Measurements from ENCODE around the gene R3HDM4. TPM values are rescaled to one million over a fixed set of nuclear protein-coding genes. Genes with fewer than 3 reads are reported as not detected.
"Not testable (repeated sequence)": the region's sequence is repeated elsewhere in the genome, so short reads cannot be mapped to it uniquely, and the experiment has no call there.

The R3HDM4 gene
- total and polyA plus RNA-seq, 9 donors, result 13.1 to 38.6 (median 34.0) TPM

DNA sequence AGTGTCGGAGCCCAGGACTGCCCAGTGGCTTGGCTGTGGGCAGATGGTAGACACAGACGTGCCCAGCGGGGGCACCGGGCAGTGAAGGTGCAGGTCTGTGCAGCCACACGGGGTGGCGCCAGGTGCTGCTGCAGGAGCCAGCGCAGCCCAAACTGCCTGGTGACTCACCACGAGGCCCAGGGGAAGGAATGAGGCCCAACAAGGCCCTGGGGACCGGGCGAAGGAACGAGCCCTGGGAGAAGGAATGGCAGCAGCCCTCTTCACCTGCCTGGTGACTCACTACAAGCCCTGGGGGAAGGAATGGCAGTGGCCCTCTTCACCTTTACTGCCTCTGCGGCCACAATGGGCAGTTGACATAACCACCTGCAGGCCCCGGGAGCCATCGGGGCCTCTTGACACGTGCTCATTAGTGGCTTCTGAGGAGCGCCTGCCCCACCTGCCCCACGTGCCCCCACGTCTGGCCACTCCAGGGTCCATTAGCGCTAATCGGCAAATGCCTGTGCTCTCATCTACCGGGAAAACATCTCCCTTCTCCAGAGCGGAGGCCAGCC is 29.3 kb downstream of the R3HDM4 start:
- Histone ChIP-seq H3K27me3 (ENCODE audit: control insufficient read depth, insufficient read depth, low read length) (no peaks in the 10 kb centered on the region), H3K27ac (ENCODE audit: low read length) (no peak overlapping the region), H3K9me3 (replicated peaks; ENCODE audit: control insufficient read depth, low read depth, low read length) (no peaks in the 10 kb centered on the region), H3K4me1 (ENCODE audit: control insufficient read depth, insufficient read depth, low read length) (no peaks in the 10 kb centered on the region), H3K36me3 (ENCODE audit: control insufficient read depth, insufficient read depth, low read length) (peaks cover 84% of the 10 kb centered on the region), H3K4me3 (ENCODE audit: low read length) (no peak overlapping the region)
- DNase-seq, result no peak
- 90% methylated on average over 21 of the region's 22 CpGs for WGBS (ENCODE audit: insufficient coverage)

DNA sequence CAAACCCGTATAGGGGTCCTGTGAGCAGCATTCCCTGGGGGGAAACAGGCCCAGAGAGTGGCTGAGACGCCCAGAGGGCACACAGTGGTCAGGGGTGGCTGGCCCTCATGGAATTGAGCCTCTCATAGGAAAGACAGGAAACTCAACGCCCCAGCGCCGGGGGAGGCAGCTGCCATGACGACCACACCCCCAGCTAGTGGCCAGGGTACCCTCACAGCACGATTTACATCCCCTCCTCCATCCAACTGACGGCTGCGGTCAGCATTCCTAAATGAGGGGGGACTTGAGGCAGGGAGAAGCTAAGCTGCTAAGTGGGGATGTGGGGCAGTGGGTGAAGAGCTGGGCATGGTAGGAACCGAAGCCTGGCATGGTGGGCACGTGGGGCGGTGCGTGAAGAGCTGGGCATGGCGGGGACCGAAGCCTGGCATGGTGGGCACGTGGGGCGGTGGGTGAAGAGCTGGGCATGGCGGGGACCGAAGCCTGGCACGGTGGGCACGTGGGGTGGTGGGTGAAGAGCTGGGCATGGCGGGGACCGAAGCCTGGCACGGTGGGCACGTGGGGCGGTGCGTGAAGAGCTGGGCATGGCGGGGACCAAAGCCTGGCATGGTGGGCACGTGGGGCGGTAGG is 30.0 kb downstream of the R3HDM4 start:
- Histone ChIP-seq H3K27ac (ENCODE audit: low read length) (no peak overlapping the region), H3K9me3 (replicated peaks; ENCODE audit: control insufficient read depth, low read depth, low read length) (no peaks in the 10 kb centered on the region), H3K4me3 (ENCODE audit: low read length) (no peak overlapping the region), H3K36me3 (ENCODE audit: control insufficient read depth, insufficient read depth, low read length) (peaks cover 79% of the 10 kb centered on the region), H3K4me1 (ENCODE audit: control insufficient read depth, insufficient read depth, low read length) (no peaks in the 10 kb centered on the region), H3K27me3 (ENCODE audit: control insufficient read depth, insufficient read depth, low read length) (no peaks in the 10 kb centered on the region)
- no peak for DNase-seq
- WGBS (ENCODE audit: insufficient coverage), result 92% methylated on average over 7 of the region's 30 CpGs

DNA sequence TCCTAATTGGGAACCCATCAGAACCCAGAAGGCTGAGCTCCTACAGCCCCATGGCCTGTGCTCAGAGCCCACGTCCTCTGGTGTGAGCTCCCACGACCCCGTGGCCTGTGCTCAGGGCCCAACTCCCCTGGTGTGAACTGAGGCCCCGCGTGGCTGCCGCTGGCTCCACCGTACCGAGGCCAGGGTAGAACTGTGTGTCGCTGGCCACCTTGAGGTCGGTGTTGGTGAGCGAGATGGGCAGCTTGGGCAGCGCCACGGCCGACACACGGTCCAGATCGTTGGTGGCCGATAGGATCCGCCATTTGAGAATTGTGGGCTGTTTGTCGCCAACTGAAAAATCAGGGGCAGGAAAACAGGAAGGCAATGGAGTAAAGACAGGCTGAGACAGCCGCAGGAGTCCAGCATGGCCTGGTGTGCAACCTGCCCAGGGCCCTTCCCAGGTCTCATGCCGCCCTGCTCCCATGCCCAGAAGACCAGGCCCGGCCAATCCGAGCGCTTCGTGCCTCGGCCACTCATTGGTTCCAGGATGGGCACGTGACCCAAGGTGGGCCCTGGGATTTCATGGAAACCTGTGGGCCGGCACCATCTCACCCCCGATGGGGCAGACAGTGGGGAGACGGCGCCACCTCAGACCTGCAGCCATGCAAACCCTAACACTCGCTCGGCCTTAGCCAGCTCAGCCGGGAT is 31.5 kb downstream of the R3HDM4 start:
- 96% methylated on average over 32 of the region's 34 CpGs for WGBS (ENCODE audit: insufficient coverage)
- Histone ChIP-seq H3K36me3 (ENCODE audit: control insufficient read depth, insufficient read depth, low read length) (peaks cover 73% of the 10 kb centered on the region), H3K27me3 (ENCODE audit: control insufficient read depth, insufficient read depth, low read length) (no peaks in the 10 kb centered on the region), H3K4me1 (ENCODE audit: control insufficient read depth, insufficient read depth, low read length) (no peaks in the 10 kb centered on the region), H3K27ac (ENCODE audit: low read length) (no peak overlapping the region), H3K4me3 (ENCODE audit: low read length) (no peak overlapping the region), H3K9me3 (replicated peaks; ENCODE audit: control insufficient read depth, low read depth, low read length) (no peaks in the 10 kb centered on the region)
- no peak for DNase-seq

DNA sequence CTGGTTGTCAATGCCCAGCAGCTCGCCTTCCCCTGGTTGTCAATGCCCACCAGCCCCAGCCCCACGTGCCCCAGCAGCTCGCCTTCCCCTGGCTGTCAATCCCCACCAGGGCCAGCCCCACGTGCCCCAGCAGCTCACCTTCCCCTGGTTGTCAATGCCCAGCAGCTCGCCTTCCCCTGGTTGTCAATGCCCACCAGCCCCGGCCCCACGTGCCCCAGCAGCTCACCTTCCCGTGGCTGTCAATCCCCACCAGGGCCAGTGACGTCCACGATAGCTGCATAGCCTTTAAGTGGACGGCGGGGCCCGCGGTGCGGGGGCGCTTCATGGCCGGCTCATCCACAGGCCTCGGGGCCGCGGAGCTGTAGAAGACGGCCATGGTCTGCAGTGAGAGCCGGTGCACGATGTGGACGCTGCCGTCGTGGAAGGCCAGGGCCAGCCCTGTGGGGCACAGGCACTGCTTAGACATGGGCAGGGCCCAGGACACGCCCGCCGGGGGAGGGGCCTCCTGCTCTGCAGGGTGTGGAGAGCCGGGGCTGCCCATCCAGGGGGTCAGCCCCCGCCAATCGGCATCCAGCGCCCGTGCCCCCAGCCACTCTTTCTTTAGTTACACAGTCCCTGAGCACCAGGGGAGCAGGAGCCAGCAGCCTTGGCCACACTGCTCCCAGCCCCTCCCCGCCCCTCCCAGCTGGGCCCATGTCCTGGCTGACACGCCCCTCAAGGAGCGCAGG is 33.1 kb downstream of the R3HDM4 start:
- no peak for DNase-seq
- H3K9me3 ChIP-seq (replicated peaks; ENCODE audit: control insufficient read depth, low read depth, low read length), result no peaks in the 10 kb centered on the region
- 86% methylated on average over 29 of the region's 37 CpGs for WGBS (ENCODE audit: insufficient coverage)
- H3K27ac ChIP-seq (ENCODE audit: low read length), result no peak overlapping the region
- no peak overlapping the region for H3K4me3 ChIP-seq (ENCODE audit: low read length)
- no peaks in the 10 kb centered on the region for H3K27me3 ChIP-seq (ENCODE audit: control insufficient read depth, insufficient read depth, low read length)
- H3K36me3 ChIP-seq (ENCODE audit: control insufficient read depth, insufficient read depth, low read length), result peaks cover 75% of the 10 kb centered on the region
- peaks cover 4% of the 10 kb centered on the region for H3K4me1 ChIP-seq (ENCODE audit: control insufficient read depth, insufficient read depth, low read length)

DNA sequence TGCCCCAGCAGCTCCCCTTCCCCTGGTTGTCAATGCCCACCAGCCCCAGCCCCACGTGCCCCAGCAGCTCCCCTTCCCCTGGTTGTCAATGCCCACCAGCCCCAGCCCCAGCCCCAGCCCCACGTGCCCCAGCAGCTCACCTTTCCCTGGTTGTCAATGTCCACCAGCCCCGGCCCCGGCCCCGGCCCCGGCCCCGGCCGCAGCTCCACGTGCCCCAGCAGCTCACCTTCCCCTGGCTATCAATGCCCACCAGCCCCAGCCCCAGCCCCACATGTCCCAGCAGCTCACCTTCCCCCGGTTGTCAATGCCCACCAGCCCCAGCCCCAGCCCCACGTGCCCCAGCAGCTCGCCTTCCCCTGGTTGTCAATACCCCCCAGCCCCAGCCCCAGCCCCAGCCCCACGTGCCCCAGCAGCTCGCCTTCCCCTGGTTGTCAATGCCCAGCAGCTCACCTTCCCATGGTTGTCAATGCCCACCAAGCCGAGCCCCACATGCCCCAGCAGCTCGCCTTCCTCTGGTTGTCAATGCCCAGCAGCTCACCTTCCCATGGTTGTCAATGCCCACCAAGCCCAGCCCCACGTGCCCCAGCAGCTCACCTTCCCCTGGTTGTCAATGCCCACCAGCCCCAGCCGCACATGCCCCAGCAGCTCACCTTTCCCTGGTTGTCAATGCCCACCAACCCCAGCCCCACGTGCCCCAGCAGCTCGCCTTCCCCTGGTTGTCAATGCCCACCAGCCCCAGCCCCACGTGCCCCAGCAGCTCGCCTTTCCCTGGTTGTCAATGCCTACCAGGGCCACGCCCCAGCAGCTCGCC is 34.1 kb downstream of the R3HDM4 start:
- 90% methylated on average over 17 of the region's 24 CpGs for WGBS (ENCODE audit: insufficient coverage)
- not testable (repeated sequence) for H3K9me3 ChIP-seq (replicated peaks; ENCODE audit: control insufficient read depth, low read depth, low read length); DNase-seq; H3K27ac ChIP-seq (ENCODE audit: low read length); H3K4me3 ChIP-seq (ENCODE audit: low read length); H3K4me1 ChIP-seq (ENCODE audit: control insufficient read depth, insufficient read depth, low read length); H3K27me3 ChIP-seq (ENCODE audit: control insufficient read depth, insufficient read depth, low read length)
- peaks cover 74% of the 10 kb centered on the region for H3K36me3 ChIP-seq (ENCODE audit: control insufficient read depth, insufficient read depth, low read length)

DNA sequence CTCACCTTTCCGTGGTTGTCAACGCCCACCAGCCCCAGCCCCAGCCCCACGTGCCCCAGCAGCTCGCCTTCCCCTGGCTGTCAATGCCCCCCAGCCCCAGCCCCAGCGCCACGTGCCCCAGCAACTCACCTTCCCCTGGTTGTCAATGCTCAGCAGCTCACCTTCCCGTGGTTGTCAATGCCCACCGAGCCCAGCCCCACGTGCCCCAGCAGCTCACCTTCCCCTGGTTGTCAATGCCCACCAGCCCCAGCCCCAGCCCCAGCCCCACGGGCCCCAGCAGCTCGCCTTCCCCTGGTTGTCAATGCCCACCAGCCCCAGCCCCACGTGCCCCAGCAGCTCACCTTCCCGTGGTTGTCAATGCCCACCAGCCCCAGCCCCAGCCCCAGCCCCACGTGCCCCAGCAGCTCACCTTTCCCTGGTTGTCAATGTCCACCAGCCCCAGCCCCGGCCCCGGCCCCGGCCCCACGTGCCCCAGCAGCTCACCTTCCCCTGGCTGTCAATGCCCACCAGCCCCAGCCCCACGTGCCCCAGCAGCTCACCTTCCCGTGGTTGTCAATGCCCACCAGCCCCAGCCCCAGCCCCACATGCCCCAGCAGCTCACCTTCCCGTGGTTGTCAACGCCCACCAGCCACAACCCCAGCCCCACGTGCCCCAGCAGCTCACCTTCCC is 34.9 kb downstream of the R3HDM4 start:
- H3K27ac ChIP-seq (ENCODE audit: low read length); H3K4me1 ChIP-seq (ENCODE audit: control insufficient read depth, insufficient read depth, low read length); H3K9me3 ChIP-seq (replicated peaks; ENCODE audit: control insufficient read depth, low read depth, low read length); DNase-seq; H3K27me3 ChIP-seq (ENCODE audit: control insufficient read depth, insufficient read depth, low read length); H3K4me3 ChIP-seq (ENCODE audit: low read length): not testable (repeated sequence)
- peaks cover 73% of the 10 kb centered on the region for H3K36me3 ChIP-seq (ENCODE audit: control insufficient read depth, insufficient read depth, low read length)
- WGBS (ENCODE audit: insufficient coverage), result 81% methylated on average over 14 of the region's 23 CpGs

DNA sequence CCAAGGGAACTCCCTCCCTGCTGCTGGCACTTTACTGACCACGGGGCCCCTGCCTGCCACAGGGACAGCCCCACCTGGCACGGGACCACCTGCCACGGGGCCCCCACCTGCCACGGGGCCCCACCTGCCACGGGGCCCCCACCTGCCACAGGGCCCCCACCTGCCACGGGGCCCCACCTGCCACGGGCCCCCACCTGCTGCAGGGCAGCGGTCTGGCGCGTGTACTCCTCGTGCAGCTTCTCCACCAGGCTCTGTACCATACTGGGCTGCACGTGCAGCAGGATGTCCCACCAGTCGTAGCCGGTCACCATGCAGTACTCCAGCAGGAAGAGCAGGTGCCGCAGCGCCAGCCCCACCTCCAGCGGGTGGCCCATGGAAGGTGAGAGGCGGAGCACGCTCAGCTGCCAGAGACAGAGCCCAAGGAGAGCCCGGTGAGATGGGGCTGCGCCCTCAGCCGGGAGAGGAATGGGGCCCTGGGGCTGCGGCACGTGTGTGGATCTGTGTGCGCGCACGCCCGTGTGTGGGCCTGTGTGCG is 36.2 kb downstream of the R3HDM4 start:
- no peak for DNase-seq
- WGBS (ENCODE audit: insufficient coverage), result 88% methylated on average over 28 of the region's 29 CpGs
- H3K9me3 ChIP-seq (replicated peaks; ENCODE audit: control insufficient read depth, low read depth, low read length), result no peaks in the 10 kb centered on the region

DNA sequence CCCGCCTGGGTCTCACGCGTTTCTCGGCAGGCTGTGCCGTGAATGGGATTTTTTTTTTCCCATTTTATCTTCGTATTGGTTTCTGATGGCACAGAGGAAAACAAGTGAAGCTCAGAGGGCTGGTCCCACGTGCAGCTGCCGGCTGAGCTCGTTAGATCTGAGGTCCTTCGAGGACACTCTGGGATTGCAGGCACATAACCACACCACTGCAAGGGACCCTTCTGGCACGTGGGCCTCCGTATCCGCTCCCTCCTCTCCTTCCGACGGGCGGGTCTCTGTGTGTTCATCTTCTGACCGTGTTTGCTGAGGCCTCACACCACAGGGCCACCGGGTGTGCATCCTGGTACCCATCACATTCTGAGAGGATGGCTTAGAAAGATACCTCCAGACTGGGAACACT is 36.9 kb downstream of the R3HDM4 start:
- WGBS (ENCODE audit: insufficient coverage), result 68% methylated on average over 13 of the region's 18 CpGs
- no peak for DNase-seq
- H3K4me1 ChIP-seq (ENCODE audit: control insufficient read depth, insufficient read depth, low read length), result peaks cover 8% of the 10 kb centered on the region
- H3K27ac ChIP-seq (ENCODE audit: low read length), result no peak overlapping the region
- no peaks in the 10 kb centered on the region for H3K9me3 ChIP-seq (replicated peaks; ENCODE audit: control insufficient read depth, low read depth, low read length)
- no peaks in the 10 kb centered on the region for H3K27me3 ChIP-seq (ENCODE audit: control insufficient read depth, insufficient read depth, low read length)
- no peak overlapping the region for H3K4me3 ChIP-seq (ENCODE audit: low read length)
- H3K36me3 ChIP-seq (ENCODE audit: control insufficient read depth, insufficient read depth, low read length), result peaks cover 62% of the 10 kb centered on the region

More for the DNA sequence above, 36.2 kb downstream of the R3HDM4 start:
- Histone ChIP-seq H3K27ac (ENCODE audit: low read length) (no peak overlapping the region), H3K4me3 (ENCODE audit: low read length) (no peak overlapping the region), H3K27me3 (ENCODE audit: control insufficient read depth, insufficient read depth, low read length) (no peaks in the 10 kb centered on the region), H3K36me3 (ENCODE audit: control insufficient read depth, insufficient read depth, low read length) (peaks cover 66% of the 10 kb centered on the region), H3K4me1 (ENCODE audit: control insufficient read depth, insufficient read depth, low read length) (peaks cover 4% of the 10 kb centered on the region)

DNA sequence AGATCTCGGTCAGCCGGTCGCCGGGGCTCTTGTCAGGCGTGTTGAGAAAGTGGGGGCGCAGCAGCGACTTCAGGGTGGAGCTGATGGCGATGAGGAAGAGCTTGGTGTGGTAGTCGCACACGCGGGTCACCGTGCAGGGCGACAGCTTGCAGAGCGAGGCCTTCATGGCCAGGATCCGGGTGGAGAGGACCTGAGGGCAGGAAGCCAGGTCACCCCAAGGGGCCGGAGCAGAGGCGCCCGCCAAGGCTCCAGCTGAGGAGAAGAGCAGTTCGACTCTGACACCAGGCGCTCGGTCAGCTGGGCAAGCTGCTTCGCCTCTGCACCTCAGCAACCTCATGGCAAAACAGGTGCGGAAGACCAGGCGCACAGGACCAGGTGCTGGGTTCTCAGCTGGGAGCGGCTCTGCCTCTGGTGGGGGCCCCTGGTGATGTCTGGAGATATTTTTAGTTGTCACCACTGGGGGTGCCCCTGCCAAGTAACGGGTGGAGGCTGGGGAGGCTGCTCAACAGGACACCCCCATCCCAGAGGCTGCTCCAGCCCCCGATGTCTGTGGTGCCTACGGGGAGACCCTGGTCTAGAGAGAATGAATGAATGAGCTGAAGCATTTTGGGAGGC is 37.6 kb downstream of the R3HDM4 start:
- DNase-seq, result no peak
- Histone ChIP-seq H3K27ac (ENCODE audit: low read length) (no peak overlapping the region), H3K4me3 (ENCODE audit: low read length) (no peak overlapping the region), H3K36me3 (ENCODE audit: control insufficient read depth, insufficient read depth, low read length) (peaks cover 64% of the 10 kb centered on the region), H3K4me1 (ENCODE audit: control insufficient read depth, insufficient read depth, low read length) (peaks cover 14% of the 10 kb centered on the region), H3K27me3 (ENCODE audit: control insufficient read depth, insufficient read depth, low read length) (no peaks in the 10 kb centered on the region), H3K9me3 (replicated peaks; ENCODE audit: control insufficient read depth, low read depth, low read length) (no peaks in the 10 kb centered on the region)
- 88% methylated on average over 22 of the region's 28 CpGs for WGBS (ENCODE audit: insufficient coverage)

Measured in muscle of leg (tissue), 11 donors.